ENCODE results near the gene CLK3.

Gene CLK3

GRCh38 chr15:74632601-74633000, 17.0 kb downstream of the CLK3 start:
- no peaks in the 10 kb centered on the region for H3K4me1 ChIP-seq
- H3K9ac ChIP-seq: no peak overlapping the region
- H3K4me3 ChIP-seq (ENCODE audit: low read depth, low read length): no peak overlapping the region
- no peaks in the 10 kb centered on the region for H3K36me3 ChIP-seq (ENCODE audit: control insufficient read depth, insufficient read depth, low read length)
- no peak overlapping the region for H3K4me2 ChIP-seq (ENCODE audit: low read length)
- H3K9me3 ChIP-seq (ENCODE audit: control insufficient read depth, low read length): no peaks in the 10 kb centered on the region
- H3K27me3 ChIP-seq (ENCODE audit: control insufficient read depth, insufficient read depth, low read length): no peaks in the 10 kb centered on the region
- H3K79me2 ChIP-seq: no peaks in the 10 kb centered on the region
- TF ChIP-seq CTCF (IDR thresholded peaks at IDR 0.05): no peak
- H3K27ac ChIP-seq: no peak overlapping the region
- H2AFZ ChIP-seq: no peak overlapping the region

GRCh38 chr15:74633781-74634180, 18.1 kb downstream of the CLK3 start:
- Histone ChIP-seq H3K36me3 (ENCODE audit: control insufficient read depth, insufficient read depth, low read length) (no peaks in the 10 kb centered on the region), H3K9ac (no peak overlapping the region), H3K9me3 (ENCODE audit: control insufficient read depth, low read length) (no peaks in the 10 kb centered on the region), H3K79me2 (no peaks in the 10 kb centered on the region), H3K27ac (no peak overlapping the region), H3K4me1 (no peaks in the 10 kb centered on the region), H2AFZ (no peak overlapping the region), H3K4me2 (ENCODE audit: low read length) (no peak overlapping the region), H3K27me3 (ENCODE audit: control insufficient read depth, insufficient read depth, low read length) (no peaks in the 10 kb centered on the region), H3K4me3 (ENCODE audit: low read depth, low read length) (no peak overlapping the region)
- TF ChIP-seq CTCF (IDR thresholded peaks at IDR 0.05): no peak

DNA sequence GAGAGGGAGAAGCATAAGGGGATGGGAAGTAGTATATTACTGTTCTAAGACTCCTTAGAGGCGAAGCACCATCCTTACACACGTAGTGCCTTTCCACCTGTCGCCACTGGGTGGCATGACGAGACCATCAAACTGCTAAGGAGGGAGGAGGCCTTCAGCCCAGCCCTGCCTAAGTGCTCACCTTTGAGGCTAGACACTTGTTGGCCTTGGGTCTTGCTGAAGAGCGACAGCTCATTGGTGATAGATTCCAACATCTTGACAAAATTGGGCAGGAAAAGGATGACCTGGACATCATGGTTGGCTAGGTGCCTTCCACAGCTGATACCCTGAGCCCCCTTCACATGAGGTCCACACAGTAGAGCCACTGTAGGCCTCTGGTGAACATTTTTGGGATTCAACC, 19.6 kb downstream of the CLK3 start:
- Histone ChIP-seq H3K27ac (no peak overlapping the region), H3K79me2 (no peaks in the 10 kb centered on the region), H3K27me3 (ENCODE audit: control insufficient read depth, insufficient read depth, low read length) (no peaks in the 10 kb centered on the region), H2AFZ (no peak overlapping the region), H3K4me2 (ENCODE audit: low read length) (no peak overlapping the region), H3K9ac (no peak overlapping the region), H3K36me3 (ENCODE audit: control insufficient read depth, insufficient read depth, low read length) (no peaks in the 10 kb centered on the region), H3K4me1 (no peaks in the 10 kb centered on the region), H3K4me3 (ENCODE audit: low read depth, low read length) (no peak overlapping the region), H3K9me3 (ENCODE audit: control insufficient read depth, low read length) (no peaks in the 10 kb centered on the region)
- TF ChIP-seq CTCF (IDR thresholded peaks at IDR 0.05): peak; percentile 71

DNA sequence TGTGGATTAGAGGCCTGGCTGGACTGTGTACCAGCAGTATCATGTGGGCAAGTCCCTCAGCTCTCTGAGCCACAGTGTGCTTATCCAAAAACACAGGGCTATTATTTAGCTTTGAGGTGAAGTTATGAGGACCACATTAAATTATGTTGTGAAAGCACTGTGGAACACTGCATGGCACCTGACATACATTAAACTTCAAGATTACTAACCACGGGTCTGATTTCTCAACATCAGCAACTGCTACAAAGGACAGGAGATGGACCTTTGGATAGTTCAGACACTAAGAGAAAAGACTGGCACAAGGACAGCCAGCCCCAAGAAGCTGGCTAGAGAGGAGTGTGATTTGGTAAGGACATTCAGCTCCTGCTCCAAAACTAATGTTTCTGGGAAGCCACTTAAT, 21.3 kb downstream of the CLK3 start:
- H2AFZ ChIP-seq: no peak overlapping the region
- H3K9me3 ChIP-seq (ENCODE audit: control insufficient read depth, low read length): no peaks in the 10 kb centered on the region
- H3K27me3 ChIP-seq (ENCODE audit: control insufficient read depth, insufficient read depth, low read length): no peaks in the 10 kb centered on the region
- H3K4me2 ChIP-seq (ENCODE audit: low read length): no peak overlapping the region
- H3K4me1 ChIP-seq: no peaks in the 10 kb centered on the region
- H3K79me2 ChIP-seq: no peaks in the 10 kb centered on the region
- no peak for TF ChIP-seq CTCF (IDR thresholded peaks at IDR 0.05)
- no peak overlapping the region for H3K9ac ChIP-seq
- no peak overlapping the region for H3K4me3 ChIP-seq (ENCODE audit: low read depth, low read length)
- no peak overlapping the region for H3K27ac ChIP-seq
- no peaks in the 10 kb centered on the region for H3K36me3 ChIP-seq (ENCODE audit: control insufficient read depth, insufficient read depth, low read length)

- TF ChIP-seq CTCF (IDR thresholded peaks at IDR 0.05): no peak
- H3K9ac ChIP-seq: no peak overlapping the region
- no peaks in the 10 kb centered on the region for H3K36me3 ChIP-seq (ENCODE audit: control insufficient read depth, insufficient read depth, low read length)
Observed at GRCh38 chr15:74641151-74641550, 25.5 kb downstream of the CLK3 start.

More at GRCh38 chr15:74641151-74641550, 25.5 kb downstream of the CLK3 start:
- H3K79me2 ChIP-seq: no peaks in the 10 kb centered on the region
- no peak overlapping the region for H3K4me2 ChIP-seq (ENCODE audit: low read length)
- H3K27ac ChIP-seq: no peak overlapping the region
- no peak overlapping the region for H3K4me3 ChIP-seq (ENCODE audit: low read depth, low read length)
- H3K27me3 ChIP-seq (ENCODE audit: control insufficient read depth, insufficient read depth, low read length): no peaks in the 10 kb centered on the region
- peaks cover 6% of the 10 kb centered on the region for H3K4me1 ChIP-seq
- H2AFZ ChIP-seq: no peak overlapping the region
- no peaks in the 10 kb centered on the region for H3K9me3 ChIP-seq (ENCODE audit: control insufficient read depth, low read length)

Measured in parathyroid adenoma (tissue), 2 donors.